Measurements from ENCODE around the gene CLEC2L.

- TF ChIP-seq CTCF (IDR thresholded peaks at IDR 0.05; ENCODE audit: low read length) = no peak
- TF ChIP-seq EZH2 (IDR thresholded peaks at IDR 0.05; ENCODE audit: borderline replicate concordance, low read length) = no peak
These were observed 31.2 kb upstream of the CLEC2L start for GRCh38 chr7:139492293-139492692.
